Posterior cingulate gyrus (tissue), 11 donors: ENCODE measurements around the gene RNF26.

ENCODE experiments used
- DNase-seq, 10 donors: peaks; one replicate each; pipeline versions ENCODE4 v3.0.0 to v3.0.0-alpha.2; 2020 to 2021; ENCODE audit warnings: mixed read lengths in 3 of 10
- intact Hi-C: fragments of 100-400 bp; cut with DNase I; formaldehyde crosslinking; loops from one replicate; pipeline ENCODE4 v1.15.1; 2023

RNF26 gene

DNA sequence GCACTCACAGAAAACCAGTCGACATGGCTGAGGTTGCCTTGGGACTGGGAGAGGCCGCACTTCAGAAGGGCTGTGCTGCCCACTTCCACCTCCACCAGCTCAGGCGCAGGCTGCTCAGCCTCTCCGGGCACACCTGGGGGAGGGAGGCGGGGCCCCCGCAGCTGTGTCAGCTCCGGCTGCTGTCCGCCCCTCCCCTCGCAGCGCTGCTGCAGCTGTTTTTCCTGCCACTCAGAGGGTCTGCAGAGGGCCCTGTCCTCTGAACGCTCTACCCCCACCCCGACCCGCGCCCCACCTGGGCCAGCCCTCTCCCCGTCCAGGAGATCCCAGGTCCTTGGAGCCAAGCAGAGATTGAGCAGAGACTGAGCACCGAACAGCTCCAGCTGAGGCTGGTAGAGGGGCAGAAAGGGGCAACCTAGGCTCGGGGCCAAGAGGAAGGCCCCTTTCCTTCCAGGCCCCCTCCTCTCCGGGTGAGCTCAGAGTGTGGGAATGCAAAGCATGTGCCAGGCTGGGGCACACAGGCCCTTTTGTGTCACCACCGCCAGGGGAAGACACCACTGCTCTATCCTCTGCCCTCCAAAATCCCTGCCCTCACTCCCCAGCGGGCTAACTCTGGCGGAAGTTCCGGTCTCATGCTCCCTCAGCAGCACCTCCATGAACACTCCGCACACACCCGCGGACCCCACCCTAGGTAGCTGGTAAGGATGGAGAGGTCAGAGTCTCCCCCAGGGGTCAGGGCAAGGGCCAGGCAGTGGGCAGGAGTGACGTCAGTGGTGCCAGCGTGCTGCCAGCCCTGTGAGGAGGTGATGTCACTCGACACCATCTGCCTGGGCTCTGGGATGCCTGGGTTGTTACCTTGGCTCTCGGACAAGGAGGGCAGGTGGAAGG is 19.0 kb upstream of the RNF26 start:
- intact Hi-C loops = no loop called here
- peak in 8 of 10 donors; percentile 32 to 95 (median 60) for DNase-seq

DNA sequence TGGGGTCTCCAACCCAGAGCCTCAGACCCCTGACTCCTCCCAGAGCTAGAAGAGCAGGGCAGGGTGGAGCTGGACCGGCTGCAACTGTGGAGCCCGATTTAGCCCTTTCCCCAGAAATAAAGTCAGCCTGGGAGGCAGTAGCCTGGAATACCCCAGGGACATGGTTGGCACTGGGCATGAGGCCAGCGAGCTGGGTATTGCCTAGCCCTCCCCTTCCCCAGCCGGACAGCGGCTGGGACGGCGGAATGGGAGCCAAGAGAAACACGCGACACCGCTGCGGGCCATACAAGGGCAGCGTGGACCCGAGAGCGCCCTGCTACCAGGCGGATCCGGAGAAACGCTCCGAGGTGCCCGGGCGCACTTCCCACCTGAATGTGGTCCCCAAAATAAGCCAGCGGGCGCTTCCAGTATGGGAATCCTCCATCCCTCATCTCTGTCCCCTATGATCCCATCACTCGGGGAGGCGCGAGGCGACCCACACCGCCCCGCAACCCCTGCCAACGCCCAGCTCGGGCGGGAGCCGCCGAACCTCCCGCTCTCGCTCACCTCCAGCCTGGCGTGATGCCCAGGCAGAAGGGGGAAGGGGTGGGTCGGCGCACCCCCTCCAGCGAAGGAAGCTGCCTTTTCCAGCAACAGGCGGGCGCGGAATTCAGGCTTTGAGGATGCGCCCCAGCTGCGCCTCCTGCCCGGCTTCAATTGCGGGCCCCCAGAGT is 18.2 kb upstream of the RNF26 start:
- DNase-seq = peak; percentile 59 to 96 (median 79)
- intact Hi-C loops = no loop called here

DNA sequence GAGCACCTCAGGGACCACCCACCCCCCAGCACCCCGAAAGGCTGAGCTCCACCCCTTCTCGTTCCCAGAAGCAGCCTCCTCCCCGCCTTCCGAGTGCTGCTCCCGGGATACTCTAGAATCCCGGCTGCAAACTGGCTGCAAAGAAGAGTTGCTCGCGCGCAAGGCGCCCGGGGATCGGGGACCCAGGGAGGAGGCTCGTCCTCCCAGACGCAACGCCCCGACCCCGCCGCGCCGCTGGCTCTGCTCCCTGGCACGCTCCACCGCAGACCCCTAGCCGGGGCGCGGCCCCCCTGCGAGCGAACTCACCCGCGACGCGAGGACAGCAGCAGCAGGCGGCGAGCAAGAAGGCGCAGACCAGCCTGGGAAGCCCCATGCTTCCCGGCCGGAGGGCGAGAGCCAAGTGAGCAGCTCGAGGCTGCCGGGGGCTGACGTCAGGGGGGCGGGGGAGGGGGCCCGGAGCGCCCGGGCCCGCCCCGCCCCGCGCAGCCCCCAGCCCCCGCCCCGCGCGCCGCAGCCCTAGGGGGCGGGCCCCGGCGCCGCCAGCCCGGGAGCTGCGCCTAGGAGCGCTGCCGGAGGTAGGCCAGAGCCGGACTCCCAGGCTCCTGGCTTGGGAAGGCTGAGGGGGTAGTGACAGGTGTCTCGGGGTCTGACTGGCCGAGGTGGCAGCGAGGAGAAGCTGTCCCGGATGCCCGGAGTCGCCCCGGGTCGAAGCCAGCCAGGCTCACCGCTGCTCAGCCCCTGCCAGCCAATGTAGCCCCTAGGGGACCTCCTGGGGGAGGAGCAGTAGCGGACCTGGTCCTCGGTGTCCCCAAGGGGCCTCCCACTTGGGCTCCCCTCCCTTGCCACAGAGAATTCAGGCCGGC is 17.4 kb upstream of the RNF26 start, which contains the start of gene MCAM:
MCAM (minus strand) TSS at position 402 of the 863 bp plus-strand sequence; CDS start at position 373, 29 bp downstream.
- intact Hi-C loops = no loop called here
- peak in 5 of 10 donors; percentile 34 to 91 (median 77) for DNase-seq

DNA sequence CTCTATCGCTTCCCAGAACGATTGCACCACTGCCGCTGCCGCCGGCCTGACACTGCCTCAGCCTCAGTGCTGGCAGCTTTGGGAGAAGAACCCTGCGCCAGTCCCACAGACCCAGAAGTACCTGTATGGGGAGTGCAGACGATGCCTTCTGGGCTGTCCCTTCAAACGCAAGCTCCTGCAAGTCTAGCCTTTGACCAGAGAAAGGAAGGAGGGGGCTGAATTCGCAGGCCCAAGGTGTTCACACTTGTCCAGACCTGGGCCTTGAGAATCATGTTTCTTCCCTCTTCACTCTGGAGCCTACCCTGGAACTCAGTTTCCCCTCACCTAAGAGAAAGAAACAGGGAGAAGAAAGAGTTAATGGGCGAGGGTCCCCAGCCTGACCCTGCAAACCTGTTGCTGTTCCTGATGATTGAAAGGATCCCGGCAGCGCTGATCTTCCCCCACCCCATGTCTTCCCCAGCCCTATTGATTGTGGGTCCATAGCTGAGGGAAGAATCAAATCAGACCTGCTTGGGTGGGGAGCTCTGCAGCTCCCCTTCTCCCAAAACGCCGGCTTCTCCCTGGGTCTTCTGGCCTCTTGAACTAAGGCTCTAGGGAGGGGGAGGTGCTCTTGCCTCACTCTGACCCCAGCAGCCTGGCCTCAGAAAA is 16.6 kb upstream of the RNF26 start:
- DNase-seq = peak in 2 of 10 donors; percentile 71 to 87
- intact Hi-C loops = no loop called here

DNA sequence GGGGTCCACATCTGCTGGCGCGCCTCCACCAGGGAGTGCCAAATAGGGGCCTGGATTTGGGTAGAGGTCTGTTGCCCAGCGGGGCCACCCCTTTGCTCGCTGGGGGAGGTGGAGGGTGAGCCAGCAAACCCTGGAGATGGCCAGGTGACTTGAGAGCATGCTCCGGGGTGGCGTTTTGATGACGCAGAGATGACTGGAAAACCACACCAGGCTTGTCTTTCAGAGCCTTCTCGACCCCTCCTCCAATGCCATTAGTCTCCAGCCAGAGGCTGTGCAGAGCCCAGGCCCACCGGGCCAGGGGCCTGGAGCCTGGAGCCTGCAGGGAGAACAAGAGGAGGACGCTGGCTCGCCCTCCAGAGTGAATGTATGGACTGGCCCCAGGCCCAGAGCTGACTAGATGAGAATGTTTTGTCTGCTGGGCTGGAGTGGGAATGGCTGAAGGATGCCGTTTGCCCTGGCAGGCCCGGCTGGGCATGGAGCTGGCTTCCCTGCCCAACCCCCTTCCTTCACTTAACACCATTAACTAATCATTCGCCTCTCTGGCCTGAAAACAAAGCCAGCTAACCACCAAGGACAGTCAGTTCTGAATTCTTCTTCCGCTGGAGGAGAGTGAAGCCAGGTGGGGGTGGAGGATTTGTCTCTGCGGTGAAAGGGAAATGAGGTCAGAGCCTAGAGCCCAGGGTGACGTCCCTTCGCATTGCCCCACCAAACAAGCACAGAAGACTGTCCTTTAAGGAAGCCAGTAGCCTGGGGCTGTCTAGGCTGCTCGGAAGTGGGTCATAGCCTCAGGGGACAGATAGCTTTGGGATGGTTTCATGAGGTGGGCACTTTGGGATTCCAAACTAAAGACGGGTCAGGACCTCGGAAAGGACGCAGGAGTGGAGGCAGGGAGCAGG is 15.8 kb upstream of the RNF26 start:
- intact Hi-C loops = no loop called here
- DNase-seq = peak in 2 of 10 donors; percentile 61 to 64

DNA sequence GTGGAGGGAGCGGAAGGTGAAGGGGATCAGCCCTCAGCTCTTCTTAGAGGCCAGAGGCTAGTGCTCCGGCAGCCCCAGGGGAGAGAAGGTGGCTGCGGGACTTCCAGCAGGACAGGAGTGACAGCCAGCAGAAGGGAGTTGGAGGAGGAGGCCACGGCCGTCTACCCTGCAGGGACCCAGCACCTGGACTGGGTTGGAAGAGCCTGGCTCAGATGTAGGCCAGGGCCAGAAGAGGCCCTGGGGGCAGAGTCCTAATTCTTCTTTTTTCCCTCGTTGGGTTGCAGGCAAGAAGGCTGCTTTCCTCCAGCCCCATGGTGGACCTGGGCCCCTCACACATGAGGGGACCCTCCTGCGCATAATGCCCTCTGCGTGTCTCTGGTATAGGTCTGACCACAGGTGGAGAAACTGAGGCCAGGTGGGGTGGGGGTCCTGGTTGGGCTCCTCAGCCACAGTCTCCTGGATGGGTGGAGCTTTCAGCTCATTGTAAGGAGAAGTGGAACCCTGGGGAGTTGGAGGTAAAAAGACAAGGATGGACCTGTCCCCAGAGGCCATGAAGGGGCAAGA is 15.1 kb upstream of the RNF26 start:
- intact Hi-C loops = no loop called here
- peak in 2 of 10 donors; percentile 62 to 74 for DNase-seq

DNA sequence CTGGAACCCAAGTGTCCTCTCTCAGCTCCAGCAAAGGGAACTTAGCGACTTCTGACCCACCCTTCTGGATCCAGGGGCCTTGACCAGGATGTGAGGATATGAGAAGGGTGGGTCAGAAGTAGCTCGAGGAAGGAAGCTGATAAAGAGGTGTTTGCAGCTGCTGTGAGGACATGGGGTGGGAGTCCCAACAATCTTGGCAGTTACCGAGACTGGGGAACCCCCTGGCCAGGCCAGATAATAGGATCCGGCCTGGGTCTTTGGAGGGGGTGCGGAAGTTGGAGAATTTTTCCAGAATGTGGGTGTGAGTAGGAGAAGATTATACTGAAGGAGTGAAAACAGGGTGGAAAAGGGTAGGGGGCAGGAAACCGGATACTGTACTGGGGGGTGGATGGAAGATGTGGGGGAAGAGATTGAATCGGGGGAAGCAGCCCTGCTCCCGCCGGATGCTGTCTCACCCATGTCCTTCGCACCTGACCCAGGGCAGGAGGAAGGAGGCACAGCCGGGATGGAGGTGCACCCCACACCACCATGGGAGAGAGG is 14.6 kb upstream of the RNF26 start:
- DNase-seq = no peak

DNA sequence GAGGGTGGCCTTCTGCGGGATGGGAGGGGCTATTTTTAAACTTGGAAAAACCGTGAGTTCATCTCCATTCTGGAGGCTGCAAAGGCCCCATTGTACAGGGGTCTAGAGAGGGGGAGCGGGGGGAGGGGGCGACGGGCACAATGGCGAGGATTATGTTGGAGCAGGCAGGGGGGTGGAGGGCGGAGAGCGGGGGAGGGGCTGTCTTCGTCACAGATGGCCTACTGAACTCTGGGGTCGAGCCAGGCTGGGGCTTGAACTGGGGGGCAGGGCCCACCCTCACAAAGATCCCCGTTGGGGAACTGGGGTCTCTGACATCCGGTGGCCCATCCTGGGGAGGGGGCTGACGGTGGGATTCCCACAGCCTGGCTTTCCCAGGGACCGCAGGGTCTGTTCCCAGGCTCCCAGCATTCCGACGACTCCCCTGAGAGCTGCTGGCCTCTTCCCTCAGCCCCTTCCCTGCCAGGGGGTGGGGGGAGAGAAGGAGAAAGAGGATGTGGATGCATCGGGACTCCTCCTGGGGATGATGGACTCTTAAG is 14.0 kb upstream of the RNF26 start:
- DNase-seq = peak in 7 of 10 donors; percentile 64 to 95 (median 78)
- intact Hi-C loops = no loop called here

More for the DNA sequence above, 14.6 kb upstream of the RNF26 start:
- intact Hi-C loops = no loop called here

DNA sequence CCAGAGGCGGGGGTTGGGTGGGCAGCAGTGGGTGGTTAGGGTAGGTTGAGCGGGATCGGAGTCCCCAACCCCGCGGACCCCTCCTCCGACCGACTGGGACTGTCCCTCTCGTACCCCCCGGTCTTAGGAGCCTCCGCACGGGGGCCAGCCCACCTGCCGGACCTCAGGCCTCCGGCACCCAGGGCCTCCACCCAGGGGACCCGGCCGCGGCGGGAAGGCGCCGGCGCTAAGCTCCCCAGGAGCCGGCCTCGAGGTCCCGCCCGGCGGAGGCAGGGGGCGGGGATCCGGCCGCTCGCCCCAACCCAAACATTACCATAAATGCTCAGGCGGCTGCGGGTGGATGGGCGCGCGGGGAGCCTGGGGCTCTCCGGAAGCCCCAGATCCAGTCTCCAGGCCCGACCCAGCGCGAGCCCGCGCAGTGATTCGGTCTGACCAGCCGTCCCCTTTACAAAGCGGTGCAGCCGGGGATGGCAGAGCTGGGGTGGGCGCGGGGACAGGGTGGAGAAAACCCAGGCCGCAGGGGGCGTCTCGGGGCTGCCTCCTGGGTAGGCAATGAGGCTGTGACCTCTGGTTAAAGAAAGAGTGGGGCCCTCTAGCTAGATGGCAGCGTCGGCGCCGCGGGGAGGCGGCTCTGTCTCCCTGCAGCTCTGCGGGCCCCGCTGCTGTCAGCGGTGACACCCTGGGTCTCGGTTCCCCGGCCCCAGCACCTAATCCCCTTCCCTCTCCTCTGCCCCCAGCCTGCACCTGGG is 13.4 kb upstream of the RNF26 start:
- peak in 5 of 10 donors; percentile 43 to 94 (median 85) for DNase-seq
- intact Hi-C loops = no loop called here

DNA sequence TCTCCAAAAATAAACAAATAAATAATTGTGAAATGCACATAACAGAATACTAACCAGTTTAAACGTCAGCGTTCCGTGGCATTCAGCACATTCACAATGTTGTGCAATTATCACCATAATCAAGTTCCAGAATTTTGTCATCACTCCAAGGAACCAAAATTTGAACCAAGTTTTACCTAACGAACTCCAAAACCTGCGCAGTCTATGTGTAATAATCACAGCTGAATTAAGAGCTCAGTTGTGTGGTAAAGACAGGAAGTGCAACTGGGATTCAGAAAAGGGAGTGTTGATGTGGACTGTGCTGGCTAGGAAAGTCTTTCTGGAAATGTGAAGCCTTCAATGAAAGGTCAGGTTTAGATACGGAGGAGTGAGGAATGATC is 12.0 kb upstream of the RNF26 start:
- DNase-seq = no peak
- intact Hi-C loops = loop anchor here (2.0 kb wide), 1 partner anchor 116 kb away; the partner anchor contains the start of gene CBL

DNA sequence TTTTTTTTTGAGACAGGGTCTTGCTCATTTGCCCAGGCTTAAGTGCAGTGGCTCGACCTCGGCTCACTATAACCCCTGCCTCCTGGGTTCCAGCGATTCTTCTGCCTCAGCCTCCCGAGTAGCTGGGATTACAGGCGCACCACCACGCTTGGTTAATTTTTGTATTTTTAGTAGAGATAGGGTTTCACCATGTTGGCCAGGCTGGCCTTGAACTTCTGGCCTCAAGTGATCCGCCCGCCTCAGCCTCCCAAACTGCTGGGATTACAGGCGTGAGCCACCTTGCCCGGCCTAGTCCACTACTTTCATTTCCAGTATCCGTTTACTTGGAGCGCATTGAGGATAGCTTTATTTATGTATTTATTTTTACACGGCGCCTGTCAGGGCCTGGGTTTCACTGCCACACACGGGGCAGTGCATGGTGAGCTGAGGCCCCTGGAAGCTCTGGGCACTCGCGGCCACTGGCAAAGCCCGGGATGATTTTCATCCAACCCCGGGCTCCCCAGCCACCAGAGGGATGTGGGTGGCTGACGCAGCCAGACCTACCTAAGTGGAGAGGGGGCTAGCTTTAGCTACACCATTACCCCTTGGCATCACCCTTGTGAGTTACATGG is 11.3 kb upstream of the RNF26 start:
- DNase-seq = peak in 2 of 10 donors; percentile 5 to 70
- intact Hi-C loops = loop anchor here (2.0 kb wide), 1 partner anchor 116 kb away; the partner anchor contains the start of gene CBL

DNA sequence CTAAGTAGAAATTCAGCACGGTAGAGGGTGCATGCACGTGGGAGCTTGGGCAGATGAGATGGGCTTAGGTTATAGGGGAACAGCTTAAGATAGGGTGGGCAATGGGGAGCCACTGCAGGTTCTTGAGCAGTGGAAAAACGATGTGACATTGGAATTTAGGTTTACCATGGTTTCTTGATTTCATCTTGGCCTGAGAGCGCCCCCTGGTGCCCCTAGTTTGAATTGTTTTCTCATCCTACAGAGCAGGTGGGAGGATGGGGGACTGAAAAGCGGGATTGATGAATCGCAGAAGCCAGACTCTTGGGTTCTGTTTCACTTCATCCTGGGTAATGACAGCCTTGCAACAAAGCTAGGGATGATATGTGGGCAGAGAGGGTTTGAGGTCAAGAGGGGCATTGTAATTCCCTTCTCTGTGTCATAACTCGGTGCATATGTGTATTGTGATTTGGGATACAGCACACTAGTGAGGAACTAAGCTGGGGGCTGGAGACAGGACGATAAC is 10.7 kb upstream of the RNF26 start:
- intact Hi-C loops = loop anchor here (2.0 kb wide), 1 partner anchor 117 kb away; the partner anchor contains the start of gene CBL
- peak; percentile 42 to 95 (median 84) for DNase-seq

DNA sequence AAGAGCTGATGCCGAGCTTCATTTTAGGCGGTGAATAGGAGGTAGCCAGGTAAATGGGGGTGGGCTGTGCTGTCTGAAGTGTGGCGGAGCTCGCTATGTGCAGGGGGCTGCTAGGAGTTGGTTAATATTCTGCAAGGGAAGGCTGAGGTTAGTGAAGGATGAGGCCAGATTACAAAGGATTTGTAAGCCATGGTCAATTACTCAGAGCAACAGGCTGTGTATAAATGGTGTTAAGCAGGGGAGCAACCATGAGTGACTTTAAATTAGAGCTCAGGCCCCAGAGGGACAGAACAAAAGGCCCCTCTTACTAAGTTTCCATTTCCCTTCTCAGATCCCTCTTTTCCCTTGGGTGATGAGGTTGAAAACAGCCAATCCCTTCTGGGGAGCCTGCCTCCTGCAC is 10.1 kb upstream of the RNF26 start:
- no peak for DNase-seq
- intact Hi-C loops = no loop called here

DNA sequence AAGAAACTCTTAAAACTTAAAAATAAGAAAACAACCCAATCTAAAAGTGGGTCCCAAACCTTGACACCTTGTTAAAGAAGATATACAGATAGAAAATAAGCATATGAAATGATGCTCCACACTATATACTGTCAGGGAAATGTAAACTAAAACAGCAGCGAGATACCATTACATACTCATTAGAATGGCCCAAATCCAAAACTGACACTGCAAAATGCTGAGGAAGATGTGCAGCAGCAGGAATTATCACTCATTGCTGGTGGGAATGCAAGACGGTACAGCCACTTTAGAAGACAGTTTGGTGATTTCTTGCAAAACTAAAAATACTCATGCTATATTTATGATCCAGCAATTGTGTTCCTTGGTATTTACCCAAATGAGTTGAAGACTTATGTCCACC is 5.0 kb upstream of the RNF26 start:
- DNase-seq = no peak
- intact Hi-C loops = no loop called here

DNA sequence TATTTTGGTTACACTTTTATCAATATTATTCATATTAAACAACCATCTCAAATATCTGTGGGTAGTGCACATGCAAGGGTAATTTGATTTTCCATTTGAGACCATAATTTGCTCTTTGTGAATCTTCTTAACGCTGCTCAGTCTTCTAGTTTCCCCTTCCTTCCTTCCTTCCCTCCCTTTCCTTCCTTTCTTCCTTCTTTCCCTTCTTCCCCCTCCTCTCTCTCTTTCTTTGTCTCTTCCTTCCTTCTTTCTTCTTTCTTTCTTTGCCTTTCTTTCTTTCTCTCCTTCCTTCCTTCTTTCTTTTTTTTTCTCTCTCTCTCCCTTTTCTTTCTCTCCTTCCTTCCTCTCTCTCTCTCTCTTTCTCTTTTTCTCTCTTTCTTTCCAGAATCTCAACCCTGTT is 4.1 kb upstream of the RNF26 start:
- no peak for DNase-seq
- intact Hi-C loops = no loop called here

DNA sequence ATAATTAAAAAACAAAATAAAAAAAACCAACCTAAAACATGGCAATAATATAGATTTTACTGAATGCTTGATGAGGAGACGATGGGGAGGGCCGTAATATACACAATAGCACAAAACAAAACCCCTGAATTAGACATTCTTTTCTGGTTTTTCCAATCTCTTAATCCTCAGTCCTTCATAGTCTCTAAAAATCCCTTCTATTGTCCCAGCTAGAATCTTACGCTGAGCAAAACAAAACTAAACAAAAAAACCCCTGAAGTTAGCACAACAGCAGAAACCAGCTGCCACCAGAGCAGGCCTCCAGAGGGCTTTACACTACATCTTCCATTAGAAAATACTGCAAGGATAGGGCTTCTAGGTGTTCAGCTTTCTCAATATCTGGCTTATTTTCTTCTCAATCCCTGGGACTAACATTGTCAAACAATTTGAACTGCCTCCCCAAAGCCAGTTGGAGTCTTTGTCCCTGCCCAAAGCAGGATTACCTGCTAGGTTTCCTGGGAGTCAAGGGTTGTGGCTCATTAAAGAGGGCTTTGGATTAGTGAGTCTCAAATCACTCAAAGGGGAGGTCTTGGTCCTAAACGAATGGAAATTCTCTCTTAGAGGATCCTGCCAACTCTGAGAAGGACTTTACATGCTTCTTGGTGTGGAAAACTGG is 2.1 kb upstream of the RNF26 start:
- intact Hi-C loops = no loop called here
- no peak for DNase-seq
